ENCODE data around the gene SYCE3. TPM values are rescaled to one million over a fixed set of nuclear protein-coding genes. Genes with fewer than 3 reads are reported as not detected.

Gene SYCE3
- total and polyA plus RNA-seq, 2 experiments from 2014 or later = not detected

GRCh38 chr22:50571264-50572175, 8.8 kb upstream of the SYCE3 start:
- no peak overlapping the region for H3K4me2 ChIP-seq
- no peaks in the 10 kb centered on the region for H3K36me3 ChIP-seq (ENCODE audit: insufficient read depth)
- H3K9me2 ChIP-seq (ENCODE audit: insufficient read depth) = no peaks in the 10 kb centered on the region
- H3K27me3 ChIP-seq (ENCODE audit: insufficient read depth) = no peaks in the 10 kb centered on the region
- no peaks in the 10 kb centered on the region for H3K4me1 Mint-ChIP-seq
- H3K27ac ChIP-seq (ENCODE audit: low read depth) = no peak overlapping the region
- no peaks in the 10 kb centered on the region for H3K9me3 Mint-ChIP-seq
- no peaks in the 10 kb centered on the region for H4K20me1 ChIP-seq (replicated peaks; ENCODE audit: insufficient read depth)
- no peak for DNase-seq (ENCODE audit: low spot score)
- peaks cover 45% of the 10 kb centered on the region for H3K36me3 Mint-ChIP-seq (ENCODE audit: low read depth)
- no peak overlapping the region for H3K4me3 ChIP-seq
- no peak overlapping the region for H3K27ac Mint-ChIP-seq
- H3K79me2 ChIP-seq (replicated peaks; ENCODE audit: insufficient read depth) = no peaks in the 10 kb centered on the region
- H2AFZ ChIP-seq = no peak overlapping the region
- H3F3A ChIP-seq (replicated peaks; ENCODE audit: low read depth) = no peaks in the 10 kb centered on the region
- peaks cover 5% of the 10 kb centered on the region for H3K27me3 Mint-ChIP-seq (ENCODE audit: insufficient read depth, low read depth, poor library complexity)
- no peaks in the 10 kb centered on the region for H3K4me1 ChIP-seq (ENCODE audit: insufficient read depth)
- TF ChIP-seq POLR2AphosphoS5 (IDR thresholded peaks at IDR 0.05; ENCODE audit: low read depth) (no peak), EZH2phosphoT487 (IDR thresholded peaks at IDR 0.05; ENCODE audit: unreplicated experiment) (no peak), STAT1 (IDR thresholded peaks at IDR 0.05; ENCODE audit: unreplicated experiment) (no peak), ZNF114 (CRISPR knock-in tag; IDR thresholded peaks at IDR 0.05) (no peak), CREB1 (CRISPR knock-in tag; IDR thresholded peaks at IDR 0.05; ENCODE audit: low read depth) (no peak), CTCF (conservative IDR thresholded peaks at IDR 0.05; ENCODE audit: low read depth in 2 of 2) (no peak), EZH2 (IDR thresholded peaks at IDR 0.05; ENCODE audit: low read depth, unreplicated experiment) (no peak), REST (IDR thresholded peaks at IDR 0.05; ENCODE audit: unreplicated experiment) (no peak), JUNB (IDR thresholded peaks at IDR 0.05; ENCODE audit: unreplicated experiment) (no peak), NANOG (IDR thresholded peaks at IDR 0.05; ENCODE audit: borderline replicate concordance) (no peak), ZNF462 (CRISPR knock-in tag; IDR thresholded peaks at IDR 0.05) (no peak), ZNF331 (CRISPR knock-in tag; IDR thresholded peaks at IDR 0.05; ENCODE audit: low read depth) (no peak), ETS1 (IDR thresholded peaks at IDR 0.05) (no peak)
- H3K4me3 Mint-ChIP-seq = no peak overlapping the region
- no peak for ATAC-seq

Measured in GM23338 (cell line).